Cardiac muscle cell (in vitro differentiated cells and primary cell): ENCODE measurements around the gene GPRC5B. TPM values are rescaled to one million over a fixed set of nuclear protein-coding genes. Genes with fewer than 3 reads are reported as not detected.

Experiments used
- DNase-seq, 2 donors: peaks; one replicate each; pipeline versions ENCODE4 v3.0.0 to v3.0.0-alpha.2; 2010 to 2017; ENCODE audit warnings: low read depth in 1 of 2, low spot score in 1 of 2
- H3K27ac ChIP-seq: fragments of 200-600 bp; sonication (generic); 2 replicates; pipeline ENCODE4 v1.5.1; 2016
- H3K27me3 ChIP-seq: fragments of 200-600 bp; sonication (generic); 2 replicates; pipeline ENCODE4 v1.6.0; 2016; ENCODE audit warnings: control low read depth
- H3K36me3 ChIP-seq: fragments of 200-600 bp; sonication (generic); 2 replicates; pipeline ENCODE4 v1.5.1; 2016; ENCODE audit warnings: control low read depth
- H3K4me1 ChIP-seq: fragments of 200-600 bp; sonication (generic); 2 replicates; pipeline ENCODE4 v1.8.1; 2017; ENCODE audit warnings: low read depth, mild to moderate bottlenecking, mixed run types
- H3K4me3 ChIP-seq: fragments of 200-600 bp; sonication (generic); 2 replicates; pipeline ENCODE4 v1.5.1; 2016; ENCODE audit warnings: mild to moderate bottlenecking
- H3K9me3 ChIP-seq: fragments of 200-600 bp; sonication (generic); 2 replicates; pipeline ENCODE4 v1.5.1; 2017; ENCODE audit warnings: low read depth, mild to moderate bottlenecking, control low read depth
- CTCF ChIP-seq: IDR thresholded peaks from 2 replicates; pipeline ENCODE4 v1.5.1; 2012; ENCODE audit warnings: low read depth, mild to moderate bottlenecking, low read length
- polyA plus RNA-seq: library from polyadenylated mRNA; unstranded; fragments of >200 nt; fragmentation: Nextera tagmentation; extraction: Ambion mirVana; gene quantifications from 2 replicates; pipeline ENCODE4 v1.2.1, GENCODE V29; 2016
- total RNA-seq: library from RNA; depleted of rRNA; stranded (reverse); fragments of >200 nt; gene quantifications from 2 replicates; pipeline ENCODE4 v1.2.3, GENCODE V29; 2016

GPRC5B gene
- total and polyA plus RNA-seq, 2 experiments from 2014 or later, result 14.7 to 15.5 TPM

DNA sequence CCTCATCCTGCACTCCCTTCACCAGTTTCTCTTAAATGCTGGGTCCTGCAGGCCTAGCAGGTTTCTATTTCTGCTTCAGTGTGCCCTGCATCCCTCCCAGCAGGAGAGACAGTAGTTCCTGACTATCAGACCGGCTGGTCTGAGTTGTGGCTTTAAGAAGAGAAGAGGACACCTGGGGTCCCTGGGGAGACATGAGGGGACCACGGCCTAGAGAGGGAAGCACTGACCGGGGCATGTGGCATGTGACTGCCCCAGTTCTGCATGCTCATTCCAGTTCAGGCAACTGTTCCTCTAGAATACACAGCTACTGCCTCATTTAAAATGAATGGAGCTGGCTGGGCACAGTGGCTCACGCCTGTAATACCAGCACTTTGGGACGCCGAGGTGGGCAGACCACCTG lies 61.3 kb downstream of the GPRC5B start:
- no peak for TF ChIP-seq CTCF
- H3K4me1 ChIP-seq, result no peaks in the 10 kb centered on the region
- no peak overlapping the region for H3K27ac ChIP-seq
- H3K9me3 ChIP-seq, result no peaks in the 10 kb centered on the region
- no peak overlapping the region for H3K4me3 ChIP-seq
- no peaks in the 10 kb centered on the region for H3K27me3 ChIP-seq
- H3K36me3 ChIP-seq, result no peaks in the 10 kb centered on the region
- DNase-seq, result no peak

GRCh38 chr16:19822533-19822932 lies 62.1 kb downstream of the GPRC5B start:
- Histone ChIP-seq H3K27ac (no peak overlapping the region), H3K4me3 (no peak overlapping the region)
- no peak for TF ChIP-seq CTCF

GRCh38 chr16:19817875-19818274 lies 66.8 kb downstream of the GPRC5B start:
- Histone ChIP-seq H3K36me3 (no peaks in the 10 kb centered on the region), H3K4me3 (no peak overlapping the region), H3K9me3 (no peaks in the 10 kb centered on the region), H3K27ac (no peak overlapping the region), H3K27me3 (no peaks in the 10 kb centered on the region), H3K4me1 (no peaks in the 10 kb centered on the region)
- TF ChIP-seq CTCF, result no peak
- no peak for DNase-seq

More at GRCh38 chr16:19822533-19822932, 62.1 kb downstream of the GPRC5B start:
- Histone ChIP-seq H3K36me3 (no peaks in the 10 kb centered on the region), H3K4me1 (no peaks in the 10 kb centered on the region), H3K27me3 (no peaks in the 10 kb centered on the region), H3K9me3 (no peaks in the 10 kb centered on the region)
- DNase-seq, result peak in 1 of 2 donors; percentile 92

DNA sequence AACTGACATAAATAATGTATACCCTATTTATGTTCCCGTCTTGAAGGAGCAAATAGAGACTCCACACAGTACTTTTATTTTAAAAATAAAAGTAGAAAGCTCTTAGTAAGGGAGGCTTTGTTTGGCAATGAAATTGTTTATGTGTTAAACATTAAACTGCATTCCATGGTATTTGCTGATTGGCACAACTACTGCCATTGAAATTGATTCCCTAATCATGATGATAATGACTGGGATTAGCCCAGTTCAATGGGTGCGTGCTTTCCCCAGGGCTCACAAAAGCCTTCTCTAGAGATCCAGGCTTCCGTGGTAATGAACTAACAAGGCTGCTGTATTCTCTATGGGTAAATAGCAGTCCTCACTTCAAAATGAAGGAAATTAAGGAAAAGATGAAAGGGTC lies 67.5 kb downstream of the GPRC5B start:
- Histone ChIP-seq H3K9me3 (no peaks in the 10 kb centered on the region), H3K27me3 (no peaks in the 10 kb centered on the region), H3K4me1 (no peaks in the 10 kb centered on the region), H3K36me3 (no peaks in the 10 kb centered on the region), H3K4me3 (no peak overlapping the region), H3K27ac (no peak overlapping the region)
- no peak for DNase-seq
- no peak for TF ChIP-seq CTCF

DNA sequence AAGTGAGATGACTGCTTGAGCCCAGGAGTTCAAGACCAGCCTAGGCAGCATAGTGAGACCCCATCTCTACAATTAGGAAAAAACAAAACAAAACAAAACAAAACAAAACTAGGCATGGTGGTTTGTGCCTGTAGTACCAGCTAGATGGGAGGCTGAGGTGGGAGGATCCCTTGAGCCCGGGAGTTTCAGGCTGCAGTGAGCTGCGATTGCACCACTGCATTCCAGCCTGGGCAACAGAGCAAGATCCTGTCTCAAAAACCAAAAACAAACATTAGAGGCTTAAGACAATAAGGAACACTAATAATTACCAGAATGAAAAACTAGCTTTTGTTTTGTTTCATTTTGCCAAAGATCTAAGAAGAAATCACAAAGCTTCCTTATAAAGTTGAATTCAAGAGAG lies 69.2 kb downstream of the GPRC5B start:
- no peak for TF ChIP-seq CTCF
- no peak for DNase-seq
- Histone ChIP-seq H3K9me3 (no peaks in the 10 kb centered on the region), H3K27ac (no peak overlapping the region), H3K27me3 (no peaks in the 10 kb centered on the region), H3K4me3 (no peak overlapping the region), H3K36me3 (no peaks in the 10 kb centered on the region), H3K4me1 (no peaks in the 10 kb centered on the region)

GRCh38 chr16:19812986-19813385 lies 71.7 kb downstream of the GPRC5B start:
- Histone ChIP-seq H3K27ac (no peak overlapping the region), H3K4me3 (no peak overlapping the region), H3K9me3 (no peaks in the 10 kb centered on the region), H3K27me3 (no peaks in the 10 kb centered on the region), H3K4me1 (peaks cover 7% of the 10 kb centered on the region), H3K36me3 (no peaks in the 10 kb centered on the region)
- TF ChIP-seq CTCF, result no peak
- no peak for DNase-seq
